Measurements from ENCODE around the gene ACP2.

Gene ACP2

DNA sequence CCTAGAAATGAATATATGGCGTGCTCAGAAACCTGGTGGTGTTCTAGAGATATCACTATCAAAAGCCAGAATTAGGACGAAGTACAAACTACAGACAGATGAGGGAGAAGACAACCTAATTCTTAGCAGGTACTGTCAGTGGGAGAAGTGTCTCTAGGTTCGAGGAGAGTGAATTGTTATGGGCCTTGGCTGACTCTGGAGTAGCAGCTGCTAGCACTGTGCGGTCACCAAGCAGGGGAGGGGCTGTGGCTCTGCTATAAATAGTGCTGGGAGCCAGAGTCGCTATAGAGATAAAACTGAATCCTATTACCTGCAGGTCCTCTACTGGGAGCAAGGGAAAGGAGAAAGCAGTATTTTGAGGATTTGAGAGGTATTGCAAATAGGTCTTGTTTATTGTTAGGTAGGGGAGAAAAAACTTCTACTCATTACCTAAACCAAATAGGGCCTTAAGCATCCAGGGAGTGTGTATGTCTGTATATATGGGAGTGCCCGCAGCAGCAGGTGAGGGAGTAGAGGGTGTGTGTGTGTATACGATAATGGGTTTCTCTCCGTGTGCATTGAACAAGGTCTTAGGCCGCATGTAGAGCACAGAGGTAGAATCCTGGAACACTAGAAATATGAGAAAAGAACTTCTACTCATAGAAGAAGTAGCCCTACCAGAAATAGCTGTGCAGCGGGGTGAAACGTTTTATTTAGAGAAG, 23.5 kb upstream of the ACP2 start:
- TF ChIP-seq, protein P1, sequence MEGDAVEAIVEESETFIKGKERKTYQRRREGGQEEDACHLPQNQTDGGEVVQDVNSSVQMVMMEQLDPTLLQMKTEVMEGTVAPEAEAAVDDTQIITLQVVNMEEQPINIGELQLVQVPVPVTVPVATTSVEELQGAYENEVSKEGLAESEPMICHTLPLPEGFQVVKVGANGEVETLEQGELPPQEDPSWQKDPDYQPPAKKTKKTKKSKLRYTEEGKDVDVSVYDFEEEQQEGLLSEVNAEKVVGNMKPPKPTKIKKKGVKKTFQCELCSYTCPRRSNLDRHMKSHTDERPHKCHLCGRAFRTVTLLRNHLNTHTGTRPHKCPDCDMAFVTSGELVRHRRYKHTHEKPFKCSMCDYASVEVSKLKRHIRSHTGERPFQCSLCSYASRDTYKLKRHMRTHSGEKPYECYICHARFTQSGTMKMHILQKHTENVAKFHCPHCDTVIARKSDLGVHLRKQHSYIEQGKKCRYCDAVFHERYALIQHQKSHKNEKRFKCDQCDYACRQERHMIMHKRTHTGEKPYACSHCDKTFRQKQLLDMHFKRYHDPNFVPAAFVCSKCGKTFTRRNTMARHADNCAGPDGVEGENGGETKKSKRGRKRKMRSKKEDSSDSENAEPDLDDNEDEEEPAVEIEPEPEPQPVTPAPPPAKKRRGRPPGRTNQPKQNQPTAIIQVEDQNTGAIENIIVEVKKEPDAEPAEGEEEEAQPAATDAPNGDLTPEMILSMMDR (conservative IDR thresholded peaks at IDR 0.05; ENCODE audit: low read length) = no peak
- no peak for TF ChIP-seq EZH2phosphoT487 (IDR thresholded peaks at IDR 0.05; ENCODE audit: borderline replicate concordance)
- H3K79me2 ChIP-seq (ENCODE audit: insufficient read depth, low read length) = peaks cover 68% of the 10 kb centered on the region
- H3K4me1 ChIP-seq (ENCODE audit: insufficient read depth, low read length, poor library complexity, severe bottlenecking) = peaks cover 39% of the 10 kb centered on the region
- H3K9me3 ChIP-seq (ENCODE audit: insufficient read depth, low read depth, low read length) = no peaks in the 10 kb centered on the region
- peak overlapping the region; percentile 87 for H3K9ac ChIP-seq (ENCODE audit: low read depth, low read length, poor library complexity, severe bottlenecking)
- peaks cover 10% of the 10 kb centered on the region for H3F3A ChIP-seq (ENCODE audit: low read depth)
- H4K20me1 ChIP-seq (ENCODE audit: insufficient read depth, low read length, poor library complexity, severe bottlenecking) = peaks cover 42% of the 10 kb centered on the region
- peak overlapping the region; percentile 94 for H3K4me2 ChIP-seq (ENCODE audit: low read depth, low read length, poor library complexity, severe bottlenecking)
- H3K36me3 ChIP-seq (ENCODE audit: insufficient read depth, low read length) = peaks cover 30% of the 10 kb centered on the region
- peak overlapping the region; percentile 75 for H3K4me3 ChIP-seq (ENCODE audit: low read length, poor library complexity, severe bottlenecking)
- no peak overlapping the region for H2AFZ ChIP-seq (ENCODE audit: low read length)
- no peaks in the 10 kb centered on the region for H3K27me3 ChIP-seq (ENCODE audit: insufficient read depth, low read length, poor library complexity, severe bottlenecking)
- no peaks in the 10 kb centered on the region for H3K9me2 ChIP-seq (replicated peaks; ENCODE audit: low read depth, low read length)

DNA sequence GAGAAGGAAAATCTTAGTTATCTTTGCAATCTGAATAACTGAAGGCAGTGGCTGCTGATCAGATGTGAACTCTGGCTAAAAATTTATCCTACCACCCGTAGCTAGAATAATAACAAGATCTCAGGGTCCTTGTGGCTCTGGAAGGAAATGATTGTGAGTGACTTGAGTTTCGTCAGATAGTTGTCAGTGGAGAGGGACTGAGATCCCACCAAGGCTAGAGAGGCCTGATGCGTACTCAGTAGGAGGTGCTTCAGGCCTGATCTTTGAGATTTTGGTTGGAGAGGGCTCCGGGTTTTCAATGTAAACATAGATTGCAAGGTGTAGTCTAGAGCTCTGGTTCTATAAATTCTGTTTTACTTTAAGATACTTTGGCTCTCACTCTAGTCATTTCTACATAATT, 22.7 kb upstream of the ACP2 start:
- Histone ChIP-seq H3K27me3 (ENCODE audit: insufficient read depth, low read length, poor library complexity, severe bottlenecking) (no peaks in the 10 kb centered on the region), H3K4me3 (ENCODE audit: low read length, poor library complexity, severe bottlenecking) (peak overlapping the region; percentile 75), H3K9me2 (replicated peaks; ENCODE audit: low read depth, low read length) (no peaks in the 10 kb centered on the region), H3F3A (ENCODE audit: low read depth) (peaks cover 10% of the 10 kb centered on the region), H3K4me1 (ENCODE audit: insufficient read depth, low read length, poor library complexity, severe bottlenecking) (peaks cover 40% of the 10 kb centered on the region), H4K20me1 (ENCODE audit: insufficient read depth, low read length, poor library complexity, severe bottlenecking) (peaks cover 42% of the 10 kb centered on the region), H3K36me3 (ENCODE audit: insufficient read depth, low read length) (peaks cover 22% of the 10 kb centered on the region; the same call in 1 of the 2 replicates), H2AFZ (ENCODE audit: low read length) (no peak overlapping the region), H3K9me3 (ENCODE audit: insufficient read depth, low read depth, low read length) (no peaks in the 10 kb centered on the region), H3K4me2 (ENCODE audit: low read depth, low read length, poor library complexity, severe bottlenecking) (peak overlapping the region; percentile 94), H3K9ac (ENCODE audit: low read depth, low read length, poor library complexity, severe bottlenecking) (peak overlapping the region; percentile 87), H3K79me2 (ENCODE audit: insufficient read depth, low read length) (peaks cover 60% of the 10 kb centered on the region)
- TF ChIP-seq EZH2phosphoT487 (IDR thresholded peaks at IDR 0.05; ENCODE audit: borderline replicate concordance) = no peak
- TF ChIP-seq, protein P1 (conservative IDR thresholded peaks at IDR 0.05; ENCODE audit: low read length) = no peak

DNA sequence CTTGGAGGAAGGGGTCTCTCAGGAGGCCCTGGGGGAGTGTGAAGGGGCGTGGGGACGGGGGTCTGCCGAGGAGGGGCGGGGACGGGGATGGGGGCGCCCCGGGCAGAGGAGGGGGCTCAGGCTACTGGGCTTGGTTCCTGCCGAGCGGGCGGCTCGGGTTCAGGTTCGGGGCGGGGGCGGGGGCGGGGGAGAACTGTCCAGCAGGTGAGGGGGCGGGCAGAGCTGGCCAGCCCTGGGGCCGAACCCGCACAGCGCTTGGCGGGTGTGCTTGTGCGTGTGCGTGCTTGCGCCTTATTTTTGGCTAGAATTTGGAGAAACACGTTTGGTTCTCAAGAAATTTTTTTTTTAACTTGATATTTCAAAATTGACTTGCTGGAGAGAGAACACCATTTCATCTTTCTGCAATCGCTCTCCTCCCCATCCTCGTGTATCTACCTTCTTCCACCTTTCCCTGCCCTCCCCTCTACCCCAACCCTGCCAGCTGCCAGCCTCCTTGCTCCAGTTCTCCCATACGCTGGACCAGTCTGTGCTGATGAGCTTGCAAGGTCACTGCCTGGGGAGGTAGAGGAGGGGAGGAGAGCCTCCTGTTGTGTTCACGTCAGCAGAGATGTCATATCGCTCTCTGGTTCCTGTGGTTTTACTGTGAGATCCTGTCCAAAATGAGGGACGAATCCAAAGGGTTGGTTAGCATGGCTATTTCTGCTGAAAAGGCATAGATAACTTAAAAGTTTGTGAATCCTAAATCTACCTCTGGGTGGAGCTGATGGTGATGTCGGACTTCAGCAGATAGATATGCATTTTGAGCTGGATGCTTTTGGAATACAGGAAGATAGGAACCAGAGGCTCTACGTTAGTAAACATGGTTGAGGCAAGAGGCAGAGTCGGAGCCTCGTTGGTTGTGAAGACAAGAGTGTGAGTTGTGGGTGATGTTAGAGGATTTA, 22.0 kb upstream of the ACP2 start:
- peak overlapping the region; percentile 87 for H3K9ac ChIP-seq (ENCODE audit: low read depth, low read length, poor library complexity, severe bottlenecking)
- H3K4me2 ChIP-seq (ENCODE audit: low read depth, low read length, poor library complexity, severe bottlenecking) = peak overlapping the region; percentile 94
- H3K27me3 ChIP-seq (ENCODE audit: insufficient read depth, low read length, poor library complexity, severe bottlenecking) = no peaks in the 10 kb centered on the region
- peaks cover 53% of the 10 kb centered on the region for H3K79me2 ChIP-seq (ENCODE audit: insufficient read depth, low read length)
- H3F3A ChIP-seq (ENCODE audit: low read depth) = peaks cover 10% of the 10 kb centered on the region
- H3K4me3 ChIP-seq (ENCODE audit: low read length, poor library complexity, severe bottlenecking) = peak overlapping the region; percentile 75
- H4K20me1 ChIP-seq (ENCODE audit: insufficient read depth, low read length, poor library complexity, severe bottlenecking) = peaks cover 42% of the 10 kb centered on the region
- H2AFZ ChIP-seq (ENCODE audit: low read length) = no peak overlapping the region
- H3K36me3 ChIP-seq (ENCODE audit: insufficient read depth, low read length) = peaks cover 15% of the 10 kb centered on the region; the same call in 1 of the 2 replicates
- no peaks in the 10 kb centered on the region for H3K9me3 ChIP-seq (ENCODE audit: insufficient read depth, low read depth, low read length)
- no peak for TF ChIP-seq EZH2phosphoT487 (IDR thresholded peaks at IDR 0.05; ENCODE audit: borderline replicate concordance)
- TF ChIP-seq, protein P1 (conservative IDR thresholded peaks at IDR 0.05; ENCODE audit: low read length) = peak; percentile 50
- no peaks in the 10 kb centered on the region for H3K9me2 ChIP-seq (replicated peaks; ENCODE audit: low read depth, low read length)
- peaks cover 45% of the 10 kb centered on the region for H3K4me1 ChIP-seq (ENCODE audit: insufficient read depth, low read length, poor library complexity, severe bottlenecking)

All from Loucy (cell line).